Measurements from ENCODE around the gene COA5.

COA5 gene

DNA sequence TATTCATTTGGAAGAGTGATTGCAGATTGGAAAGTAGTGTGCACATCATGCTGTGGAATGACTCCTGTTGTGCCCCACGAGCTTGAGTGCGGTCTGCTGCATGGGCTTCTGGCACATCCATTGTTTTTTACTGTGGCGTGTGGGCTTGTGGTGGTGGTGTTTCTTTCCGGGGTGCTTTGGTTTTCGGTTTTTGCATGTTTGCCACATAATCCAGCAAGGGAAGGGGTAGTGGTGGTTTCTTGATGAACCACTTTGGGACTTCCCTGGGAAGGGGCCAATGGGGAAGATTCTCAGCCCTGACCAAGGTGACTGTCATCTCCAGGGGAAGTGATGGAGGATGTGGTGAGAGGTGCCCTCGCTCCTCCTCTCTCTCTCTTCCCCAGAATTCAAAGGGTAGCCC lies 57.0 kb downstream of the COA5 start:
- peak; percentile 7 for DNase-seq (ENCODE audit: low spot score)

DNA sequence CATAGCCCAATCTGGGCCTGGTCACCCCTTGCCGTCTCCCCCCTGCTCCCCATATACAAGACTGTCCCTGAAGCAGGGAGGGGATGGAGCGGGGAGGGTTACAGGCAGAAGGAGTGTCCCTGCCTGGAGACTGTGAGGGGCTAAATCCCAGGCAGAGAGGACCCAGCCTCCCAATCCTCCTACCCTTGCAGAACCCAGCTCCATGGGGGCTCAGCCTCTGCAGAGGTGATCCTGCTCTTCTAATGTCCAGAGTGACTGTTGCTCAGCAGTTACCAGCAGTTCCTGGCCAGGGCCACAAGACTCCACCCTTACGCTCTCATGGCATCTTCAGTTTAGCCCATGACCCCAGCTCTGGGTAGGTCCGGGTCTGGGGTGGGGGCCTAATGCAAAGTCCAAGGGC lies 58.1 kb downstream of the COA5 start:
- no peak for DNase-seq (ENCODE audit: low spot score)
